Measurements from ENCODE around the gene FAM83G.
"Not testable (repeated sequence)": the region's sequence is repeated elsewhere in the genome, so short reads cannot be mapped to it uniquely, and the experiment has no call there.

FAM83G gene

DNA sequence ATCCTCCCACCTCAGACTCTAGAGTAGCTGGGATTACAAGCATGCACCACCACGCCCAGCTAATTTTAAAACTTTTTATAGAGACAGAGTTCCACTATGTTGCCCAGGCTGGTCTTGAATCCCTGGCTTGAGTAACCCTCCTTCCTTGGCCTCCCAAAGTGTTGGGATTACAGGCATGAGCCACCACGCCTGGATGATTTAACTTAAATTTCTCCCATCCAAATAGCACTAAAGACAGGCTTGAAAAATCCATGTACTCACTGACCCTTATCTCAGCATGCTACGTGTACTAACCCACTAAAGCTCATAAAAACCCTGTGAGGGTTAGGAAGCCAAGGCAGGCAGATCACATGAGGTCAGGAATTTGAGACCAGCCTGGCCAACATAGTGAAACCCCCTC, 48.0 kb downstream of the FAM83G start:
- Histone ChIP-seq H3K27me3 (ENCODE audit: insufficient read depth, insufficient read length) (no peaks in the 10 kb centered on the region), H3K4me3 (ENCODE audit: insufficient read length, low read depth) (no peak overlapping the region), H3K4me1 (ENCODE audit: insufficient read depth, insufficient read length) (peaks cover 10% of the 10 kb centered on the region), H3K9me3 (ENCODE audit: insufficient read depth, low read length) (no peaks in the 10 kb centered on the region), H3K9ac (ENCODE audit: insufficient read length, low read depth) (no peak overlapping the region), H3K36me3 (ENCODE audit: insufficient read depth, insufficient read length, low read length) (no peaks in the 10 kb centered on the region)
- no peak for DNase-seq (ENCODE audit: low read depth, low spot score)
- no peak for TF ChIP-seq SUZ12 (IDR thresholded peaks at IDR 0.05; ENCODE audit: extremely low read depth, insufficient read depth, insufficient read length)
- no peak for TF ChIP-seq YY1 (IDR thresholded peaks at IDR 0.05; ENCODE audit: insufficient read depth, insufficient read length)
- TF ChIP-seq ZNF274 (IDR thresholded peaks at IDR 0.05; ENCODE audit: low read depth, low read length): no peak

DNA sequence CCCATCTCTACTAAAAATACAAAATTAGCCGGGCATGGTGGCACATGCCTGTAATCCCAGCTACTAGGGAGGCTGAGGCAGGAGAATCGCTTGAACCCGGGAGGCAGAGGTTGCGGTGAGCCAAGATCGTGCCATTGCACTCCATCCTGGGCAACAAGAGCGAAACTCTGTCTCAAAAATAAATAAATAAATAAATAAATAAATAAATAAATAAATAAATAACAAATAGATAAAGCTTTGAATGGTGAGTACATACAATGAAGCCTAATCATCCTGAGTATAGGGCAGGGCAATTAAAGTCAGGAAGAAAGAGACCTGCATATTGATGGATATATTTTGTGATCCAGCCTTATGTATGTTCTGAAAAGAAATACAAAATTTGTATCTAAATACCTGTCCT, 48.5 kb downstream of the FAM83G start:
- H3K4me1 ChIP-seq (ENCODE audit: insufficient read depth, insufficient read length); H3K9ac ChIP-seq (ENCODE audit: insufficient read length, low read depth); H3K36me3 ChIP-seq (ENCODE audit: insufficient read depth, insufficient read length, low read length); DNase-seq (ENCODE audit: low read depth, low spot score); H3K9me3 ChIP-seq (ENCODE audit: insufficient read depth, low read length); H3K27me3 ChIP-seq (ENCODE audit: insufficient read depth, insufficient read length); H3K4me3 ChIP-seq (ENCODE audit: insufficient read length, low read depth): not testable (repeated sequence)

GRCh38 chr17:18955009-18955408, 49.6 kb downstream of the FAM83G start:
- H3K27me3 ChIP-seq (ENCODE audit: insufficient read depth, insufficient read length): no peaks in the 10 kb centered on the region
- no peak for DNase-seq (ENCODE audit: low read depth, low spot score)
- H3K9me3 ChIP-seq (ENCODE audit: insufficient read depth, low read length): no peaks in the 10 kb centered on the region
- H3K4me1 ChIP-seq (ENCODE audit: insufficient read depth, insufficient read length): peaks cover 7% of the 10 kb centered on the region
- TF ChIP-seq YY1 (IDR thresholded peaks at IDR 0.05; ENCODE audit: insufficient read depth, insufficient read length): no peak
- no peak for TF ChIP-seq ZNF274 (IDR thresholded peaks at IDR 0.05; ENCODE audit: low read depth, low read length)
- no peak for TF ChIP-seq SUZ12 (IDR thresholded peaks at IDR 0.05; ENCODE audit: extremely low read depth, insufficient read depth, insufficient read length)
- H3K36me3 ChIP-seq (ENCODE audit: insufficient read depth, insufficient read length, low read length): no peaks in the 10 kb centered on the region
- H3K9ac ChIP-seq (ENCODE audit: insufficient read length, low read depth): no peak overlapping the region
- H3K4me3 ChIP-seq (ENCODE audit: insufficient read length, low read depth): no peak overlapping the region

- H3K4me3 ChIP-seq (ENCODE audit: insufficient read length, low read depth): no peak overlapping the region
- no peak for DNase-seq (ENCODE audit: low read depth, low spot score)
- TF ChIP-seq YY1 (IDR thresholded peaks at IDR 0.05; ENCODE audit: insufficient read depth, insufficient read length): no peak
- TF ChIP-seq ZNF274 (IDR thresholded peaks at IDR 0.05; ENCODE audit: low read depth, low read length): no peak
- no peak for TF ChIP-seq SUZ12 (IDR thresholded peaks at IDR 0.05; ENCODE audit: extremely low read depth, insufficient read depth, insufficient read length)
- H3K36me3 ChIP-seq (ENCODE audit: insufficient read depth, insufficient read length, low read length): no peaks in the 10 kb centered on the region
- H3K9me3 ChIP-seq (ENCODE audit: insufficient read depth, low read length): no peaks in the 10 kb centered on the region
- no peaks in the 10 kb centered on the region for H3K27me3 ChIP-seq (ENCODE audit: insufficient read depth, insufficient read length)
- H3K4me1 ChIP-seq (ENCODE audit: insufficient read depth, insufficient read length): peaks cover 7% of the 10 kb centered on the region
- H3K9ac ChIP-seq (ENCODE audit: insufficient read length, low read depth): no peak overlapping the region
Measured at GRCh38 chr17:18954321-18954720, 50.2 kb downstream of the FAM83G start.

DNA sequence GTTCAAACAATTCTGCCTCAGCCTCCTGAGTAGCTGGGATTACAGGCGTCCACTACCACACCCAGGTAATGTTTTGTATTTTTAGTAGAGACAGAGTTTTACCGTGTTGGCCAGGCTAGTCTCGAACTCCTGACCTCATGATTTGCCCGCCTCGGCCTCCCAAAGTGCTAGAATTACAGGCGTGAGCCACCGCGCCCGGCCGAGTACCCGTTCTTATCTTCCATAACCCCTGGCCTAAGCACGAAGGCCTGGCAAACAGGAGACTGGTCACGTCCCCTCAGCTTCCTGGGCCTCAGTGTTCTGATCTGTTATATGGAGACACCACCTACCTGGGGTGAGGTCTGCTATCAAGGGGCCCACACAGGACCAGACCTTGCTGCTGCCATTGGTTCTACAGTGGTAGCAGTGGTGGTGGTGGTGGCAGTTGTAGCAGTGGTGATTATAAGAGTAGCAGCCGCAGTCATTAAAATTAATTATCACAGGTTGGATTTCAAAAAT, 51.3 kb downstream of the FAM83G start:
- H3K4me1 ChIP-seq (ENCODE audit: insufficient read depth, insufficient read length): peaks cover 7% of the 10 kb centered on the region
- no peaks in the 10 kb centered on the region for H3K9me3 ChIP-seq (ENCODE audit: insufficient read depth, low read length)
- no peak for TF ChIP-seq ZNF274 (IDR thresholded peaks at IDR 0.05; ENCODE audit: low read depth, low read length)
- no peak for TF ChIP-seq YY1 (IDR thresholded peaks at IDR 0.05; ENCODE audit: insufficient read depth, insufficient read length)
- no peak for TF ChIP-seq SUZ12 (IDR thresholded peaks at IDR 0.05; ENCODE audit: extremely low read depth, insufficient read depth, insufficient read length)
- no peak for DNase-seq (ENCODE audit: low read depth, low spot score)
- H3K4me3 ChIP-seq (ENCODE audit: insufficient read length, low read depth): no peak overlapping the region
- no peak overlapping the region for H3K9ac ChIP-seq (ENCODE audit: insufficient read length, low read depth)
- H3K27me3 ChIP-seq (ENCODE audit: insufficient read depth, insufficient read length): no peaks in the 10 kb centered on the region
- no peaks in the 10 kb centered on the region for H3K36me3 ChIP-seq (ENCODE audit: insufficient read depth, insufficient read length, low read length)

DNA sequence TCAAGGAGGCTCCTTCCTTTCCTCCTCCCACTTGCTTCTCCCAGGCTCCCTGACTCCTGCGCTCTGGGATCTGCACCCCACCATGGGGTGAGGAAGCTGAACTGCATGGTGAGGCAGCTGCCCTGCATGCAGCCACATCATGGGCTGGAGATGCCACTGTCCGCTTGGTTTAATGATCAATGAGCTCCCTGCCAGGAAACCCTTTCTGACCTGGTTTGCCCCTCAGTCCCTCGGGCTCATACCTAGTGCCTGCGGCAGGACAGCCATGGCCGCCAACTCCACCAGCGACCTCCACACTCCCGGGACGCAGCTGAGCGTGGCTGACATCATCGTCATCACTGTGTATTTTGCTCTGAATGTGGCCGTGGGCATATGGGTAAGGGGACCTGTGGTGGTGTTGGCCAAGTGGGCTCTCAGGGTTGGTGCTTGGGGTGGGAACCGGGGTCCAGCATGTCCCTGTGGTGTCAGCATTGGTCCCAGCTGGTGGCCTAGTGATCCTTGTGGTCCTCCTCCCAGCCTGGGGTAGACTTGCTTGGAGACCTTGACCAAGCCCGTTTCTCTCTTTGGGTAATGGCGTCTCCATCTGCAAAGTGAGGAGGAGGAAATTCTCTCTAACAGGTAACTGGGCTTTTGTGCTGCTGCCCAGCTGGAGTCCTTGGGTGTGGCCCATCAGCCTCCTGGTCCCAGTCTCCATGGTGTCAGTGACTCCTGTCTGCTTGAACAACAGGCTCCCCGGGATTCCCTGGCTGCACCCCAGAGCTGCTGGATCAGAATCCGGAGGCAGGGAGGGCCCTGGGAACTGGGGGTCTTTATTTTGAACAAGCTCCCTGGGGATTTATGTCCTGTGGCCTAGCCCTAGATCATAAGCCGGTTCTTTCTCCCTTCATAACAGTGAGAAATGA, 52.4 kb downstream of the FAM83G start, which contains the start of gene SLC5A10:
SLC5A10 (plus strand) TSS at position 225 of the 902 bp plus-strand sequence; CDS start at position 266, 41 bp downstream.
- Histone ChIP-seq H3K9me3 (ENCODE audit: insufficient read depth, low read length) (no peaks in the 10 kb centered on the region), H3K9ac (ENCODE audit: insufficient read length, low read depth) (no peak within 1 kb of the TSS), H3K27me3 (ENCODE audit: insufficient read depth, insufficient read length) (no peaks in the 10 kb centered on the region), H3K36me3 (ENCODE audit: insufficient read depth, insufficient read length, low read length) (no peaks in the 10 kb centered on the region), H3K4me1 (ENCODE audit: insufficient read depth, insufficient read length) (peaks cover 11% of the 10 kb centered on the region), H3K4me3 (ENCODE audit: insufficient read length, low read depth) (no peak within 1 kb of the TSS)
- TF ChIP-seq SUZ12 (IDR thresholded peaks at IDR 0.05; ENCODE audit: extremely low read depth, insufficient read depth, insufficient read length) (no peak), ZNF274 (IDR thresholded peaks at IDR 0.05; ENCODE audit: low read depth, low read length) (no peak), YY1 (IDR thresholded peaks at IDR 0.05; ENCODE audit: insufficient read depth, insufficient read length) (no peak)
- DNase-seq (ENCODE audit: low read depth, low spot score): no peak

DNA sequence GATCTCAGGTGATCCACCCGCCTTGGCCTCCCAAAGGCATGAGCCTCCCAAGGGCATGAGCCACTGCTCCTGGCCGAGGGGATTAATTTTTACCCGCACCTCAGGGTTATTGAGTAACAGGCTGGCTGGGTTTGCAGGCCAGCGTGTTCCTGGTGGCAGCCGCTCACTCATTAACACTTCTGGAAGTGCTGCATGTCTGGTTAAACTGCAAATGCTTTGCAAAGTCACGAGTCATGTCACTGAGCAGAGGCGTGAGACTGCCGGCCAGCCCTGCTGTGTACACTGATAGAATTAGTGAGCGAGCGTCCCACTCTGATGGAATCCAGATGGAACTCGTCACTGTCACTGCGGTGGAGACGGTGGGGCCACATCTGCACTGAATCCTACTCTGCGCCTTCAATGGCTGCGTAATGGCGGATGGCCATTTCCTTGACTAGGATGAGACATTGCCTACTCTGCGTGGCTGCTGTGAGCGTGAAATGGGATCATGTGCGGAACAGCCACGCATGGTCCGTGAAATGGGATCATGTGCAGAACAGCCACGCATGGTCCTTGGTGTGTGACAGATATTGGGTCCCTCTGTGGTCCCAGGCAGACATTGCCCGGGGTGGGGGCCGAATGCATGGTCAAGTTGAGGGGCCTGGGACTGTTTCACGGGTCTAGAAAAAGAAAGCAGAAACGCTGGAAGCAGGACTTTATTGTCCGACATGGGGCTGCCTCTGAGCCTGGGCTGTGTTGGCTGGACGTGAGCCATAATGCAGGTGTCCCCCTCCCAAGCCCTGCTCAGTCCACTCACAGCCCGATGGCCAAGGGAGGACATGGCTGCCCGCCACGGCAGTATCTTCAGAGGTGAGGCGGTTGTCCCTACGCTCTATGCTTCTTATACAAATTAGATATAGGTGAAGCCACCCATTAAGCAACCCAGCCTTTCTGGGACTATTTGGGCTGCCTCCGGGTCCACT, 53.3 kb downstream of the FAM83G start:
- H3K9ac ChIP-seq (ENCODE audit: insufficient read length, low read depth): no peak overlapping the region
- H3K4me1 ChIP-seq (ENCODE audit: insufficient read depth, insufficient read length): peaks cover 11% of the 10 kb centered on the region
- no peak for DNase-seq (ENCODE audit: low read depth, low spot score)
- no peaks in the 10 kb centered on the region for H3K36me3 ChIP-seq (ENCODE audit: insufficient read depth, insufficient read length, low read length)
- TF ChIP-seq ZNF274 (IDR thresholded peaks at IDR 0.05; ENCODE audit: low read depth, low read length) (no peak), YY1 (IDR thresholded peaks at IDR 0.05; ENCODE audit: insufficient read depth, insufficient read length) (no peak), SUZ12 (IDR thresholded peaks at IDR 0.05; ENCODE audit: extremely low read depth, insufficient read depth, insufficient read length) (no peak)
- H3K4me3 ChIP-seq (ENCODE audit: insufficient read length, low read depth): no peak overlapping the region
- no peaks in the 10 kb centered on the region for H3K27me3 ChIP-seq (ENCODE audit: insufficient read depth, insufficient read length)
- no peaks in the 10 kb centered on the region for H3K9me3 ChIP-seq (ENCODE audit: insufficient read depth, low read length)
